Mammary epithelial cell (primary cell): ENCODE measurements around the gene KCNN3.

Experiments used
- EZH2 ChIP-seq: IDR thresholded peaks from 2 replicates; pipeline ENCODE4 v1.6.1; 2012; ENCODE audit warnings: low read length, inconsistent platforms, borderline replicate concordance
- TF ChIP-seq, protein P1 (sequence below), 2 donors: IDR thresholded peaks in 1 of 2; conservative IDR thresholded peaks in 1 of 2; 2 replicates each; pipeline ENCODE4 v1.5.1; 2011 to 2012; ENCODE audit warnings: inconsistent platforms in 2 of 2, low read length in 2 of 2, mild to moderate bottlenecking in 2 of 2, control low read depth in 1 of 2, low read depth in 1 of 2; ENCODE audit not compliant: insufficient read depth in 1 of 2; ENCODE audit errors: extremely low read depth in 1 of 2

DNA sequence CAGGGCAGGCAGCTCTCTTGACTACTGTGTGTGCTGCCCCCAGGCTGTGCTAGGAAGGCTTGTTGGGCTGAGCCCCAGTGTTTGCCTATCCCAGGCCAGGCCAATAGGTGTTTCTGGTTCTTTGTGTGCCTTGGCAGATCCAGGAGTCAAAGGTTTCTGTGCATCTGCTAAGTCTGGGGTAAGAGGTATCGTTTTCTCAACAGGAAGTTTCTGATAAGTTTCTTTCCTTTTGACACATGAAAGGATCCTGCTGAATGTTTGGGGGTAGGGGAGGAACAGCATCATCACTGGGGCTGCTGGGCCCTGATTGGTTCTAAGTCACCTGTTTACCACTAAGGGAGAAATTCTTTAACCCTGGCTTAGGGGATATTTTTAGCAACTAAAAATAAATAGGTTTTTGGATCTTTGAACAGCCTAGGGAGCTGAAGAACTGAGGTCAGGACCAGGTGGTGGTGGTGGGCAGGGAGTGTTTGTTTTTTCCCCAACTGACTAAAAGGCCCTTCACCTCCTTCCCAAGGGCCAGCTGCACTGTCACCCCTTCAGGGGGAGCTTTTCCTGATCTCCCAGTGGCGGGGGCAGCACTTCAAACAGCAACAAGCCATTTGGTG lies 85.1 kb downstream of the KCNN3 start:
- TF ChIP-seq, protein P1, sequence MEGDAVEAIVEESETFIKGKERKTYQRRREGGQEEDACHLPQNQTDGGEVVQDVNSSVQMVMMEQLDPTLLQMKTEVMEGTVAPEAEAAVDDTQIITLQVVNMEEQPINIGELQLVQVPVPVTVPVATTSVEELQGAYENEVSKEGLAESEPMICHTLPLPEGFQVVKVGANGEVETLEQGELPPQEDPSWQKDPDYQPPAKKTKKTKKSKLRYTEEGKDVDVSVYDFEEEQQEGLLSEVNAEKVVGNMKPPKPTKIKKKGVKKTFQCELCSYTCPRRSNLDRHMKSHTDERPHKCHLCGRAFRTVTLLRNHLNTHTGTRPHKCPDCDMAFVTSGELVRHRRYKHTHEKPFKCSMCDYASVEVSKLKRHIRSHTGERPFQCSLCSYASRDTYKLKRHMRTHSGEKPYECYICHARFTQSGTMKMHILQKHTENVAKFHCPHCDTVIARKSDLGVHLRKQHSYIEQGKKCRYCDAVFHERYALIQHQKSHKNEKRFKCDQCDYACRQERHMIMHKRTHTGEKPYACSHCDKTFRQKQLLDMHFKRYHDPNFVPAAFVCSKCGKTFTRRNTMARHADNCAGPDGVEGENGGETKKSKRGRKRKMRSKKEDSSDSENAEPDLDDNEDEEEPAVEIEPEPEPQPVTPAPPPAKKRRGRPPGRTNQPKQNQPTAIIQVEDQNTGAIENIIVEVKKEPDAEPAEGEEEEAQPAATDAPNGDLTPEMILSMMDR (conservative IDR thresholded peaks at IDR 0.05 in 1 of 2, IDR thresholded peaks at IDR 0.05 in 1 of 2; ENCODE audit: extremely low read depth in 1 of 2, insufficient read depth in 1 of 2, low read depth in 1 of 2, low read length in 2 of 2) = no peak
- TF ChIP-seq EZH2 = no peak
